HEK293 (cell line): ENCODE results near the gene MBLAC1.
A peak's percentile ranks its signal among the peaks of the same experiment; 100 is the strongest.

Experiments used
- BCL11B ChIP-seq: fragments of 450-650 bp; formaldehyde crosslinking; IDR thresholded peaks from 2 replicates; pipeline ENCODE4 v1.5.1; 2016; ENCODE audit warnings: low read depth, missing biosample characterization, missing genetic modification characterization
- FEZF1 ChIP-seq: fragments of 450-650 bp; formaldehyde crosslinking; IDR thresholded peaks from 2 replicates; pipeline ENCODE4 v1.5.1; 2016; ENCODE audit warnings: missing biosample characterization, missing genetic modification characterization
- GLIS2 ChIP-seq: fragments of 450-650 bp; formaldehyde crosslinking; IDR thresholded peaks from 2 replicates; pipeline ENCODE4 v1.5.1; 2016; ENCODE audit warnings: missing biosample characterization, missing genetic modification characterization
- HOXA7 ChIP-seq: sonication (generic); formaldehyde crosslinking; IDR thresholded peaks from 2 replicates; pipeline ENCODE4 v1.8.1; 2022; ENCODE audit warnings: missing genetic modification reagents, borderline replicate concordance
- KLF10 ChIP-seq: fragments of 450-650 bp; IDR thresholded peaks from 2 replicates; pipeline ENCODE4 v1.5.1; 2018; ENCODE audit warnings: missing biosample characterization, mild to moderate bottlenecking, missing genetic modification characterization
- KLF16 ChIP-seq: fragments of 450-650 bp; formaldehyde crosslinking; IDR thresholded peaks from 2 replicates; pipeline ENCODE4 v1.5.1; 2017; ENCODE audit warnings: missing biosample characterization, missing genetic modification characterization
- PRDM1 ChIP-seq: fragments of 450-650 bp; formaldehyde crosslinking; IDR thresholded peaks from 2 replicates; pipeline ENCODE4; 2016; ENCODE audit warnings: missing biosample characterization, missing genetic modification characterization
- SCRT1 ChIP-seq: fragments of 450-650 bp; formaldehyde crosslinking; IDR thresholded peaks from 2 replicates; pipeline ENCODE4 v1.5.1; 2016; ENCODE audit warnings: missing biosample characterization, missing genetic modification characterization, borderline replicate concordance
- SCRT2 ChIP-seq: fragments of 450-650 bp; formaldehyde crosslinking; IDR thresholded peaks from 2 replicates; pipeline ENCODE4 v1.5.1; 2016; ENCODE audit warnings: missing biosample characterization, missing genetic modification characterization
- SP3 ChIP-seq: fragments of 450-650 bp; formaldehyde crosslinking; IDR thresholded peaks from 2 replicates; pipeline ENCODE4 v1.5.1; 2016; ENCODE audit warnings: missing biosample characterization, missing genetic modification characterization
- TCF7L2 ChIP-seq: IDR thresholded peaks from 2 replicates; pipeline ENCODE4 v1.6.1; 2011; ENCODE audit warnings: low read depth, mild to moderate bottlenecking, inconsistent platforms, low read length, moderate library complexity, borderline replicate concordance
- WT1 ChIP-seq: fragments of 450-650 bp; formaldehyde crosslinking; IDR thresholded peaks from 2 replicates; pipeline ENCODE4 v1.5.1; 2016; ENCODE audit warnings: missing biosample characterization, missing genetic modification characterization
- ZBTB7A ChIP-seq: fragments of 450-650 bp; formaldehyde crosslinking; IDR thresholded peaks from 2 replicates; pipeline ENCODE4 v1.5.1; 2016; ENCODE audit warnings: low read depth, missing biosample characterization, missing genetic modification characterization
- ZFHX2 ChIP-seq: fragments of 450-650 bp; formaldehyde crosslinking; conservative IDR thresholded peaks from 2 replicates; pipeline ENCODE4 v1.5.1; 2016; ENCODE audit warnings: missing biosample characterization, missing genetic modification characterization
- ZIC2 ChIP-seq: fragments of 450-650 bp; formaldehyde crosslinking; IDR thresholded peaks from 2 replicates; pipeline ENCODE4 v1.5.1; 2016; ENCODE audit warnings: missing biosample characterization, missing genetic modification characterization
- ZNF140 ChIP-seq: fragments of 450-650 bp; formaldehyde crosslinking; IDR thresholded peaks from 2 replicates; pipeline ENCODE4 v1.5.1; 2016; ENCODE audit warnings: missing biosample characterization, missing genetic modification characterization
- ZNF146 ChIP-seq: fragments of 450-650 bp; formaldehyde crosslinking; IDR thresholded peaks from 2 replicates; pipeline ENCODE4 v1.5.1; 2016; ENCODE audit warnings: missing biosample characterization, missing genetic modification characterization
- ZNF157 ChIP-seq: fragments of 450-650 bp; formaldehyde crosslinking; IDR thresholded peaks from 2 replicates; pipeline ENCODE4 v1.5.1; 2016; ENCODE audit warnings: missing biosample characterization, missing genetic modification characterization
- ZNF16 ChIP-seq: fragments of 450-650 bp; formaldehyde crosslinking; IDR thresholded peaks from 2 replicates; pipeline ENCODE4 v1.5.1; 2016; ENCODE audit warnings: low read depth, missing biosample characterization, missing genetic modification characterization
- ZNF19 ChIP-seq: fragments of 450-650 bp; formaldehyde crosslinking; IDR thresholded peaks from 2 replicates; pipeline ENCODE4; 2016; ENCODE audit warnings: missing biosample characterization, missing genetic modification characterization, low read depth
- ZNF214 ChIP-seq: fragments of 450-650 bp; formaldehyde crosslinking; IDR thresholded peaks from 2 replicates; pipeline ENCODE4 v1.5.1; 2017; ENCODE audit warnings: missing biosample characterization, mild to moderate bottlenecking, missing genetic modification characterization, borderline replicate concordance
- ZNF324 ChIP-seq: fragments of 450-650 bp; formaldehyde crosslinking; IDR thresholded peaks from 2 replicates; pipeline ENCODE4 v1.5.1; 2016; ENCODE audit warnings: missing biosample characterization, missing genetic modification characterization
- ZNF354C ChIP-seq: fragments of 450-650 bp; formaldehyde crosslinking; IDR thresholded peaks from 2 replicates; pipeline ENCODE4 v1.5.1; 2016; ENCODE audit warnings: missing biosample characterization, missing genetic modification characterization, low read depth, borderline replicate concordance
- ZNF394 ChIP-seq: fragments of 450-650 bp; formaldehyde crosslinking; IDR thresholded peaks from 2 replicates; pipeline ENCODE4 v1.5.1; 2016; ENCODE audit warnings: missing biosample characterization, missing genetic modification characterization, mild to moderate bottlenecking, moderate library complexity, borderline replicate concordance
- ZNF416 ChIP-seq: fragments of 450-650 bp; formaldehyde crosslinking; IDR thresholded peaks from 2 replicates; pipeline ENCODE4 v1.5.1; 2016; ENCODE audit warnings: missing biosample characterization, missing genetic modification characterization
- ZNF423 ChIP-seq: fragments of 450-650 bp; formaldehyde crosslinking; IDR thresholded peaks from 2 replicates; pipeline ENCODE4 v1.5.1; 2016; ENCODE audit warnings: missing biosample characterization, missing genetic modification characterization
- ZNF514 ChIP-seq: fragments of 450-650 bp; formaldehyde crosslinking; IDR thresholded peaks from 2 replicates; pipeline ENCODE4 v1.5.1; 2016; ENCODE audit warnings: missing biosample characterization, missing genetic modification characterization
- ZNF530 ChIP-seq: fragments of 450-650 bp; formaldehyde crosslinking; IDR thresholded peaks from 2 replicates; pipeline ENCODE4 v1.5.1; 2016; ENCODE audit warnings: low read depth, missing biosample characterization, missing genetic modification characterization
- ZNF548 ChIP-seq: fragments of 450-650 bp; formaldehyde crosslinking; IDR thresholded peaks from 2 replicates; pipeline ENCODE4 v1.5.1; 2016; ENCODE audit warnings: missing biosample characterization, missing genetic modification characterization
- ZNF549 ChIP-seq: fragments of 450-650 bp; IDR thresholded peaks from 2 replicates; pipeline ENCODE4 v1.5.1; 2018; ENCODE audit warnings: missing biosample characterization, missing genetic modification characterization, mild to moderate bottlenecking, inconsistent platforms, moderate library complexity
- ZNF555 ChIP-seq: fragments of 450-650 bp; formaldehyde crosslinking; conservative IDR thresholded peaks from 2 replicates; pipeline ENCODE4 v1.5.1; 2017; ENCODE audit warnings: missing biosample characterization, mild to moderate bottlenecking, missing genetic modification characterization, inconsistent platforms
- ZNF558 ChIP-seq: fragments of 450-650 bp; formaldehyde crosslinking; IDR thresholded peaks from 2 replicates; pipeline ENCODE4 v1.5.1; 2016; ENCODE audit warnings: missing biosample characterization, missing genetic modification characterization
- ZNF585B ChIP-seq: fragments of 450-650 bp; formaldehyde crosslinking; IDR thresholded peaks from 2 replicates; pipeline ENCODE4 v1.5.1; 2016; ENCODE audit warnings: missing biosample characterization, missing genetic modification characterization
- ZNF701 ChIP-seq: fragments of 450-650 bp; formaldehyde crosslinking; IDR thresholded peaks from 2 replicates; pipeline ENCODE4 v1.5.1; 2016; ENCODE audit warnings: missing biosample characterization, missing genetic modification characterization
- TF ChIP-seq, protein P1 (sequence below): fragments of 450-650 bp; formaldehyde crosslinking; IDR thresholded peaks from 2 replicates; pipeline ENCODE4 v1.5.1; 2016; ENCODE audit warnings: missing biosample characterization, missing genetic modification characterization
- TF ChIP-seq, protein P2 (sequence below): fragments of 450-650 bp; formaldehyde crosslinking; IDR thresholded peaks from 2 replicates; pipeline ENCODE4 v1.5.1; 2016; ENCODE audit warnings: missing biosample characterization, missing genetic modification characterization
- TF ChIP-seq, protein P3 (sequence below): fragments of 450-650 bp; formaldehyde crosslinking; IDR thresholded peaks from 2 replicates; pipeline ENCODE4 v1.5.1; 2016; ENCODE audit warnings: missing biosample characterization, missing genetic modification characterization
- TF ChIP-seq, protein P4 (sequence below): fragments of 450-650 bp; formaldehyde crosslinking; IDR thresholded peaks from 2 replicates; pipeline ENCODE4 v1.5.1; 2016; ENCODE audit warnings: missing biosample characterization, missing genetic modification characterization

MBLAC1 gene

DNA sequence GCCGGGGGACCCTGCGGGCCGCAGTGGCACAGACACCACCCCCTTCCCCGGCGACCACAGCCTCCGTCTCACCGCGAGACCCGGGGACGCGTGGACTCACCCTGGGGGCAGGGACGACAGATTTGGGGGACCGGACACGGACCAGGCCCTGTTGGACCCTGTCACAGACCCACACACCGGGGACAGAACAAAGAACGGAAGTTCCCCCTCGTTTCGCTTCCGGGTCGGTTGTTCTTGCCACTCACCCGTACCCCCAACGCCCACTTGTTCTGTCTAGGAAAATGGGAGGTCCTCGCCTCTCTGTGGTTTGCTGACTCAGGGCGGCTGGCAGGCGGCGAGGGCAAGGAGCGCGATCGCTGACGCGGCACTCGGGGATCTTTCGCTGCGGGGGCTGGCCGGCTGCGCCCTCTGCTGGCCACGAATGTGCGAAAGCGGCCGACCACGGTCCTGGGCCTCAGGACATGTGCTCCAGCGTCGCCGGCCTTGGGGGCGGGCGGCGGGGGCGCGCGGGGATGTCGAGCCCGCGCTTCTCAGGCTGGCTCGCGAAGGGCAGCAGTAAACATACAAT lies 45.1 kb upstream of the MBLAC1 start, which contains the start of gene ZNF3 (continued):
- TF ChIP-seq ZIC2: peak; percentile 88
- TF ChIP-seq, protein P1, sequence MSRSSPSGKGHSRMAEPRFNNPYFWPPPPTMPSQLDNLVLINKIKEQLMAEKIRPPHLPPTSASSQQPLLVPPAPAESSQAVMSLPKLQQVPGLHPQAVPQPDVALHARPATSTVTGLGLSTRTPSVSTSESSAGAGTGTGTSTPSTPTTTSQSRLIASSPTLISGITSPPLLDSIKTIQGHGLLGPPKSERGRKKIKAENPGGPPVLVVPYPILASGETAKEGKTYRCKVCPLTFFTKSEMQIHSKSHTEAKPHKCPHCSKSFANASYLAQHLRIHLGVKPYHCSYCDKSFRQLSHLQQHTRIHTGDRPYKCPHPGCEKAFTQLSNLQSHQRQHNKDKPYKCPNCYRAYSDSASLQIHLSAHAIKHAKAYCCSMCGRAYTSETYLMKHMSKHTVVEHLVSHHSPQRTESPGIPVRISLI (tag by site-specific recombination): no peak
- no peak for TF ChIP-seq TCF7L2
- no peak for TF ChIP-seq ZNF354C
- TF ChIP-seq KLF16: peak; percentile 90
- peak; percentile 91 for TF ChIP-seq KLF10 (tag by site-specific recombination)
- TF ChIP-seq ZNF16 (tag by site-specific recombination): no peak
- 0 out of 2 replicates have a peak, but pooled peaks have one; percentile 14 for TF ChIP-seq FEZF1 (tag by site-specific recombination)
- no peak for TF ChIP-seq HOXA7 (CRISPR knock-in tag)
- no peak for TF ChIP-seq ZNF157 (tag by site-specific recombination)
- no peak for TF ChIP-seq ZNF423 (tag by site-specific recombination)
- TF ChIP-seq ZNF394 (tag by site-specific recombination): peak; percentile 71
- no peak for TF ChIP-seq ZNF140 (tag by site-specific recombination)
- peak; percentile 81; the same call in 1 of the 2 replicates for TF ChIP-seq BCL11B
- no peak for TF ChIP-seq ZNF19 (tag by site-specific recombination)
- no peak for TF ChIP-seq ZNF416
- TF ChIP-seq SCRT2 (tag by site-specific recombination): no peak; the same call in 1 of the 2 replicates
- no peak for TF ChIP-seq ZNF548 (tag by site-specific recombination)
- TF ChIP-seq ZBTB7A (tag by site-specific recombination): peak; percentile 89
- TF ChIP-seq ZNF549 (tag by site-specific recombination): no peak
- no peak for TF ChIP-seq ZNF530
- TF ChIP-seq SCRT1 (tag by site-specific recombination): no peak
- TF ChIP-seq ZNF585B (tag by site-specific recombination): no peak
- TF ChIP-seq, protein P2, sequence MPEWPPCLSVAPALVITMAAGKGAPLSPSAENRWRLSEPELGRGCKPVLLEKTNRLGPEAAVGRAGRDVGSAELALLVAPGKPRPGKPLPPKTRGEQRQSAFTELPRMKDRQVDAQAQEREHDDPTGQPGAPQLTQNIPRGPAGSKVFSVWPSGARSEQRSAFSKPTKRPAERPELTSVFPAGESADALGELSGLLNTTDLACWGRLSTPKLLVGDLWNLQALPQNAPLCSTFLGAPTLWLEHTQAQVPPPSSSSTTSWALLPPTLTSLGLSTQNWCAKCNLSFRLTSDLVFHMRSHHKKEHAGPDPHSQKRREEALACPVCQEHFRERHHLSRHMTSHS: no peak
- no peak for TF ChIP-seq WT1 (tag by site-specific recombination)
- TF ChIP-seq ZNF558 (tag by site-specific recombination): 0 out of 2 replicates have a peak, but pooled peaks have one; percentile 25
- no peak for TF ChIP-seq ZNF146 (tag by site-specific recombination)
- TF ChIP-seq ZNF324 (tag by site-specific recombination): peak; percentile 95
- no peak for TF ChIP-seq PRDM1 (tag by site-specific recombination)
- no peak for TF ChIP-seq ZNF214 (tag by site-specific recombination)
- peak; percentile 95 for TF ChIP-seq ZFHX2 (tag by site-specific recombination)
- TF ChIP-seq, protein P3, sequence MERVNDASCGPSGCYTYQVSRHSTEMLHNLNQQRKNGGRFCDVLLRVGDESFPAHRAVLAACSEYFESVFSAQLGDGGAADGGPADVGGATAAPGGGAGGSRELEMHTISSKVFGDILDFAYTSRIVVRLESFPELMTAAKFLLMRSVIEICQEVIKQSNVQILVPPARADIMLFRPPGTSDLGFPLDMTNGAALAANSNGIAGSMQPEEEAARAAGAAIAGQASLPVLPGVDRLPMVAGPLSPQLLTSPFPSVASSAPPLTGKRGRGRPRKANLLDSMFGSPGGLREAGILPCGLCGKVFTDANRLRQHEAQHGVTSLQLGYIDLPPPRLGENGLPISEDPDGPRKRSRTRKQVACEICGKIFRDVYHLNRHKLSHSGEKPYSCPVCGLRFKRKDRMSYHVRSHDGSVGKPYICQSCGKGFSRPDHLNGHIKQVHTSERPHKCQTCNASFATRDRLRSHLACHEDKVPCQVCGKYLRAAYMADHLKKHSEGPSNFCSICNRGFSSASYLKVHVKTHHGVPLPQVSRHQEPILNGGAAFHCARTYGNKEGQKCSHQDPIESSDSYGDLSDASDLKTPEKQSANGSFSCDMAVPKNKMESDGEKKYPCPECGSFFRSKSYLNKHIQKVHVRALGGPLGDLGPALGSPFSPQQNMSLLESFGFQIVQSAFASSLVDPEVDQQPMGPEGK (tag by site-specific recombination): peak; percentile 95
- TF ChIP-seq ZNF701 (tag by site-specific recombination): no peak
- TF ChIP-seq, protein P4, sequence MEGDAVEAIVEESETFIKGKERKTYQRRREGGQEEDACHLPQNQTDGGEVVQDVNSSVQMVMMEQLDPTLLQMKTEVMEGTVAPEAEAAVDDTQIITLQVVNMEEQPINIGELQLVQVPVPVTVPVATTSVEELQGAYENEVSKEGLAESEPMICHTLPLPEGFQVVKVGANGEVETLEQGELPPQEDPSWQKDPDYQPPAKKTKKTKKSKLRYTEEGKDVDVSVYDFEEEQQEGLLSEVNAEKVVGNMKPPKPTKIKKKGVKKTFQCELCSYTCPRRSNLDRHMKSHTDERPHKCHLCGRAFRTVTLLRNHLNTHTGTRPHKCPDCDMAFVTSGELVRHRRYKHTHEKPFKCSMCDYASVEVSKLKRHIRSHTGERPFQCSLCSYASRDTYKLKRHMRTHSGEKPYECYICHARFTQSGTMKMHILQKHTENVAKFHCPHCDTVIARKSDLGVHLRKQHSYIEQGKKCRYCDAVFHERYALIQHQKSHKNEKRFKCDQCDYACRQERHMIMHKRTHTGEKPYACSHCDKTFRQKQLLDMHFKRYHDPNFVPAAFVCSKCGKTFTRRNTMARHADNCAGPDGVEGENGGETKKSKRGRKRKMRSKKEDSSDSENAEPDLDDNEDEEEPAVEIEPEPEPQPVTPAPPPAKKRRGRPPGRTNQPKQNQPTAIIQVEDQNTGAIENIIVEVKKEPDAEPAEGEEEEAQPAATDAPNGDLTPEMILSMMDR (tag by site-specific recombination): peak; percentile 98
- TF ChIP-seq SP3 (tag by site-specific recombination): peak; percentile 93
- no peak for TF ChIP-seq ZNF555 (tag by site-specific recombination)
- peak; percentile 82 for TF ChIP-seq GLIS2 (tag by site-specific recombination)
- no peak for TF ChIP-seq ZNF514
